Measurements from ENCODE around the gene ASAP3.

GRCh38 chr1:23481904-23482303 is 2.1 kb downstream of the ASAP3 start:
- TF ChIP-seq CTCF (IDR thresholded peaks at IDR 0.05; ENCODE audit: insufficient read depth, low read length, poor library complexity, severe bottlenecking) (no peak), EZH2phosphoT487 (conservative IDR thresholded peaks at IDR 0.05; ENCODE audit: low read length) (no peak)

All from SU-DHL-6 (cell line).